Activated CD4-positive, alpha-beta T cell treated with anti-CD3 and anti-CD28 coated beads, Interleukin-2, amount 10 ng/mL, durations not matched to agents 24 days and 14 days (primary cell): ENCODE data around the gene CSTA. TPM values are rescaled to one million over a fixed set of nuclear protein-coding genes. Genes with fewer than 3 reads are reported as not detected.
"Not testable (repeated sequence)": the region's sequence is repeated elsewhere in the genome, so short reads cannot be mapped to it uniquely, and the experiment has no call there.

Experiments used
- DNase-seq: peaks from one replicate; pipeline ENCODE4 v3.0.0; 2022
- H3K27ac Mint-ChIP-seq: one replicate; pipeline ENCODE4 v1.8.0; 2022; ENCODE audit warnings: mild to moderate bottlenecking, mixed read lengths
- H3K27me3 Mint-ChIP-seq: one replicate; pipeline ENCODE4 v1.8.0; 2022; ENCODE audit warnings: mixed read lengths
- H3K36me3 Mint-ChIP-seq: one replicate; pipeline ENCODE4 v1.8.0; 2022; ENCODE audit warnings: low read depth, mild to moderate bottlenecking, mixed read lengths
- H3K4me1 Mint-ChIP-seq: one replicate; pipeline ENCODE4 v1.8.0; 2021; ENCODE audit warnings: mixed read lengths
- H3K4me3 Mint-ChIP-seq: one replicate; pipeline ENCODE4 v1.8.0; 2022; ENCODE audit warnings: mild to moderate bottlenecking, moderate library complexity, mixed read lengths
- H3K9me3 Mint-ChIP-seq: one replicate; pipeline ENCODE4 v1.8.0; 2021; ENCODE audit warnings: mixed read lengths
- intact Hi-C: fragments of 100-400 bp; cut with micrococcal nuclease; formaldehyde crosslinking; loops from one replicate; pipeline ENCODE4 v1.15.1; 2023
- total RNA-seq: library from RNA; stranded (reverse); gene quantifications from 2 replicates; pipeline ENCODE4 v1.2.3, GENCODE V29; 2022

The CSTA gene
- total RNA-seq, 1 donor from 2014 or later, result not detected

DNA sequence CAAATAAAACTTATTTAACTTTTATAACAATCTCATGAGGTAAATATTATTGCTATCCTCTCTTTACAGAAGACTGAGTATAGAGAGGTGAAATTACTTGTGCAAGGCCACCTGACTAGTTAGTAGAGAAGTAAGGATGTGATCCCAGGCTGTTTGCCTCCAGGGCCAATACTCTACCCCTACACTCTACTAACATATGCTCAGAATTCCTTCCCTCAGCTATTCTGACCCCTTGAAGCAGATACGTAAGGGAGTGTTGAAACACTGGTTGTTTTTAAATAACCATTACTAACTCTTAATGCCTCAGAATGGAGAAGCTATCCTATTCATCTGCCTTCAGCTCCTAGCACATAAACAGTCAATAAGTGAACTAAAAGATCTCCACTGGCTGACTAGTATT is 24.1 kb downstream of the CSTA start:
- H3K4me1 Mint-ChIP-seq, result no peaks in the 10 kb centered on the region
- H3K27ac Mint-ChIP-seq, result no peak overlapping the region
- intact Hi-C loops, result no loop called here
- H3K27me3 Mint-ChIP-seq, result peaks cover 3% of the 10 kb centered on the region
- DNase-seq, result no peak
- H3K36me3 Mint-ChIP-seq, result no peaks in the 10 kb centered on the region
- H3K4me3 Mint-ChIP-seq, result no peak overlapping the region
- peaks cover 7% of the 10 kb centered on the region for H3K9me3 Mint-ChIP-seq

DNA sequence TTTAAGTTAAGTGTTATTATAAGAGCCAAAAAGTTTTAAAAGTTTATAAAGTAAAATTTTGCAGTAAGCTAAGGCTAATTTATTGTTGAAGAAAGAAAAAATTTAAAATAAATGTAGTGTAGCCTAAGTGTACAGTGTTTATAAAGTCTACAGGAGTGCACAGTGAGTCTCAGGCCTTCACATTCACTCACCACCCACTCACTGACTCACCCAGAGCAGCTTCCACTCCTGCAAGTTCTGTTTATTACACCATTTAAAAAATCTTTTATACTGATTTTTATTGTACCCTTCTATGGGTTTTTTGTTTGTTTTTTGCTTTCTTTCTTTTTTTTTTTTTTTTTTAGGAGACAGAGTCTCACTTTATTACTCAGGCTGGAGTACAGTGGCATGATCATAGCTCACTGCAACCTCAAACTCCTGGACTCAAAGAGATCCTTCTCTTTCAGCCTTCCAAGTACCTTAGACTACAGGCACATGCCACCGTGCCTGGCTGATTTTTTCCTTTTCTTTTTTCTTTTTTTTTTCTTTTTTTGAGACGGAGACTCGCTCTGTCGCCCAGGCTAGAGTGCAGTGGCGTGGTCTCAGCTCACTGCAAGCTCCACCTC is 25.9 kb downstream of the CSTA start:
- no peak for DNase-seq
- Mint-ChIP-seq H3K9me3 (peaks cover 3% of the 10 kb centered on the region), H3K36me3 (peaks cover 2% of the 10 kb centered on the region), H3K27ac (no peak overlapping the region), H3K4me3 (no peak overlapping the region), H3K4me1 (peaks cover 3% of the 10 kb centered on the region), H3K27me3 (no peaks in the 10 kb centered on the region)
- intact Hi-C loops, result no loop called here

GRCh38 chr3:122351612-122352011 is 26.6 kb downstream of the CSTA start:
- no peak overlapping the region for H3K4me3 Mint-ChIP-seq
- H3K4me1 Mint-ChIP-seq, result peaks cover 3% of the 10 kb centered on the region
- no peak for DNase-seq
- H3K27ac Mint-ChIP-seq, result no peak overlapping the region
- intact Hi-C loops, result no loop called here
- H3K27me3 Mint-ChIP-seq, result no peaks in the 10 kb centered on the region
- peaks cover 2% of the 10 kb centered on the region for H3K36me3 Mint-ChIP-seq
- peaks cover 3% of the 10 kb centered on the region for H3K9me3 Mint-ChIP-seq

- no peaks in the 10 kb centered on the region for H3K27me3 Mint-ChIP-seq
- no peak for DNase-seq
- peaks cover 5% of the 10 kb centered on the region for H3K36me3 Mint-ChIP-seq
- H3K4me3 Mint-ChIP-seq, result no peak overlapping the region
- H3K27ac Mint-ChIP-seq, result no peak overlapping the region
- H3K4me1 Mint-ChIP-seq, result peaks cover 3% of the 10 kb centered on the region
- intact Hi-C loops, result no loop called here
- H3K9me3 Mint-ChIP-seq, result no peaks in the 10 kb centered on the region
Observed at GRCh38 chr3:122353215-122353614, 28.2 kb downstream of the CSTA start.

DNA sequence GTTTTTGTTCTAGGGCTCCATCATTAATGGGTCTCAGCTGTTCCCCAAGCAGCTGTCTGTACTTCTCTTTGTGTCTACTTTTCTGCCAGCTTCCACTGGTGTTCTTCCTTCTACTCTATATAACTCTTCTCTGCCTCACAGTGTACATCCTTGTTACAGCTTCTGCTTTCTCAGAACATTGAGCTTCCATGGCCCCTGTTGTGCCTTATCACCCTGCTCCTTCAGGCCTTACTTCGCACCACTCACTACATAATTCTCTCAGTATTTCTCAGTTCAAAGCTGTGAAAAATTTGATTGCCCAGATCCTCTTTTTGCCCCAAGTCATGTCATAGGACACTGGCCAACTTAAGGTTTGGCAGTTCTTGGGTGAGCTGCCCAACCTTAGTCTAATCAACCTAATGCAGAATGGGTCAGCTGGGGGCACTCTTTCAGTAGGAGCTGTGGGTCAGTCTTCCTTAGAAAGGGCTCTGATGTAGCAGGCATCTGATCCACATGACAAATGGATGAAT is 28.9 kb downstream of the CSTA start:
- intact Hi-C loops, result no loop called here
- no peak overlapping the region for H3K4me3 Mint-ChIP-seq
- H3K36me3 Mint-ChIP-seq, result peaks cover 12% of the 10 kb centered on the region
- H3K4me1 Mint-ChIP-seq, result peaks cover 7% of the 10 kb centered on the region
- no peaks in the 10 kb centered on the region for H3K27me3 Mint-ChIP-seq
- no peak overlapping the region for H3K27ac Mint-ChIP-seq
- H3K9me3 Mint-ChIP-seq, result no peaks in the 10 kb centered on the region
- no peak for DNase-seq

GRCh38 chr3:122355612-122356011 is 30.6 kb downstream of the CSTA start:
- H3K36me3 Mint-ChIP-seq, result peaks cover 14% of the 10 kb centered on the region
- no peaks in the 10 kb centered on the region for H3K27me3 Mint-ChIP-seq
- intact Hi-C loops, result no loop called here
- H3K4me1 Mint-ChIP-seq, result peaks cover 7% of the 10 kb centered on the region
- H3K27ac Mint-ChIP-seq, result no peak overlapping the region
- no peak for DNase-seq
- no peaks in the 10 kb centered on the region for H3K9me3 Mint-ChIP-seq
- H3K4me3 Mint-ChIP-seq, result no peak overlapping the region

DNA sequence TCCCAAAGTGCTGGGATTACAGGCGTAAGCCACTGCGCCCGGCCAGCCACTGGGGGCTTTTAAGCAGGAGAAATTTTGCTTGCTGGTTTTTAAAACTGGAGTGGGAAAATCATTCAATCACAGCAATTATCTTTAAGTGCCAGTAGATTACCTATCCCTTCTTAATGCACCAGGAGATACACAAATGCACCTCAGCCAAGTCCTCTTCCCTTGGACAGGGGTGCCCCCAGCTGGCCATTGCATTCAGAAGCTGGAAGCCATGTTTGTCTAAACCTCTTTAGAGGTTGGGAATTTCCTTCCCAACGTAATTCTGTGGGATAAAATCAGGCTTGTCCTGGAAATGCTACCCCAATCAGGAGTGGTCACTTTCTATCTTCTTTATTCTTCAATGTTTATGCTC is 31.4 kb downstream of the CSTA start:
- peak; percentile 77 for DNase-seq
- intact Hi-C loops, result no loop called here
- Mint-ChIP-seq H3K27me3 (no peaks in the 10 kb centered on the region), H3K9me3 (no peaks in the 10 kb centered on the region), H3K4me1 (peaks cover 7% of the 10 kb centered on the region), H3K27ac (no peak overlapping the region), H3K4me3 (no peak overlapping the region), H3K36me3 (peaks cover 15% of the 10 kb centered on the region)

DNA sequence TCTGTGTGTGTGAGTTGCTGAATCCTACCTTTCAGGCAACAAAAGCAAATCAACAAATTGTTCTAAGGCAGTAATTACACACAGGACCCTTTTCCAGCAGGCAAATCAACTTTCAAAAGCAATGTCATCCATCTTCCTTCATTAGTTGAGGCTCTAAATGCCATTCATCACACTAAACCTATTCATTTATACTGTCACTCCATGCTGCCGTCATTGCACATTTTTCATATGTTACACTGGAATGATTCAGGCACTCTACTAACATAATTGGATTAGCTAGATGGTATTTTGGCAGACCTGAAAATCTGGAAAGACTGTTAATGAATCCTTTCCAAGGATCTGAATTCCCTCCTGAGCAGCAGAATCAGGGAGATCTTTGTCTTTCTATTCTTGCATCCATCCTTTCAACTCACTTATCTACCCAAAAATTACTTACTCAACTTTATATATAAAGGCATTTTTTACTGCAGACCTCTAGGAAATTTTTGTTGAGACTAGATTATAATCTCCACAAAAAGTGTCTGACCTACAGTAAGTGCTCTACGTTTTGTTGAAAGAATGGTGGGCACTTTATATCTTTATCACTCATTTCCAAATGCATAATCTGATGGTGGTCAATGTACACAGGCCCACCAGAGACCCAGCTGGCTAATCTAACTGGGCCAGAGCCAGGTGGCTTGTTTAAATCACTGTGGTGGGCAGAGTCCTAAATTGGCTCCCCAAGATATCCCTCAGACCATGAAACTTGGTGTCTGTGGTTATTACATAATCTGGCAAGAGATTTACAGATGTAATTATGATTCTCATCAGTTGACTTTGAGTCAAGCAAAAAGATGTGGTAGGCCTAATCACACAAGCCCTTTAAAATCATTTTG is 33.0 kb downstream of the CSTA start:
- no peak overlapping the region for H3K4me3 Mint-ChIP-seq
- peaks cover 22% of the 10 kb centered on the region for H3K36me3 Mint-ChIP-seq
- H3K27me3 Mint-ChIP-seq, result no peaks in the 10 kb centered on the region
- H3K4me1 Mint-ChIP-seq, result peaks cover 8% of the 10 kb centered on the region
- intact Hi-C loops, result no loop called here
- no peak for DNase-seq
- H3K9me3 Mint-ChIP-seq, result no peaks in the 10 kb centered on the region
- no peak overlapping the region for H3K27ac Mint-ChIP-seq

- intact Hi-C loops, result no loop called here
- Mint-ChIP-seq H3K36me3 (peaks cover 26% of the 10 kb centered on the region), H3K9me3 (no peaks in the 10 kb centered on the region), H3K4me1 (peaks cover 10% of the 10 kb centered on the region), H3K4me3 (no peak overlapping the region), H3K27me3 (no peaks in the 10 kb centered on the region), H3K27ac (no peak overlapping the region)
- no peak for DNase-seq
Observed at GRCh38 chr3:122358703-122359032, 33.6 kb downstream of the CSTA start.

DNA sequence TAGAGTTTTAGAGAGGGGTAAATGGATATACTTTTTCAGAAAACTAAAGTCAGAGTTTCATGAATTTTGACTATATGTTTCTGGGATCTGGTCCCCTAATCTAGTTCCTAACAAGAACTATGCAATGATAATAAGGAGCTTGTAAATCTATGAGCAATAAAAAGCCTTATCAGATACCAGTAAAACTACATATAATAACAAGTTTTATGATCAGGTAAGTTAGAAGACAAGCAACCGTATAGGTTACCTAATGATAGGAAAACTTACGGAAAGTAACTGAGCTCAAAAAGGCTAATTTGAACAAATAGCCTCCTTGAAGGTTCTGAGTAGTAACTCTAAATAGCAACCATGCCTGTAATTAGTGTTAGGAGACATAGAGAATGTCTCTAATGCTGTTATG is 37.0 kb downstream of the CSTA start:
- no peak overlapping the region for H3K4me3 Mint-ChIP-seq

DNA sequence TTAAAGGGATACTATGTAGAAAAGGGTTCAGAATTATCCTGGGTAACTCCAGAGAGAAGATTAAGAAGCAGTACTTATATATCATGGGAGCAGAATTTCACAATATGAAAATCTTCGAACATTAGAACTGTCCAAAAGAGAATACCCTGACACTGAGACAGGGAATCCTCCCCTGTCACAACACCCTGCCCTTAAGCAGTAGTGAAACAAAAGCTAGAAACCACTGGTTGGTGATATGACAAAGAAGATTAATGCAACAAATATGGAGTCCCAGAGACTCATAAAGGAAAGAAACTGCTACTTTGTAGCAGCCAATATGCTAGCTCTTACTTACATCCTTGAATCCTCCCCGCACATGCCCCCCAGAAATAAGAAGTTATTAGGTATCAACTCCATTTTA is 39.4 kb downstream of the CSTA start:
- no peaks in the 10 kb centered on the region for H3K27me3 Mint-ChIP-seq
- intact Hi-C loops, result loop anchor here (2.0 kb wide), 1 partner anchor 66 kb away; no protein-coding TSS in a partner anchor
- H3K4me1 Mint-ChIP-seq, result peaks cover 33% of the 10 kb centered on the region
- no peak for DNase-seq
- H3K9me3 Mint-ChIP-seq, result no peaks in the 10 kb centered on the region
- peak overlapping the region; percentile 14 for H3K4me3 Mint-ChIP-seq
- peak overlapping the region; percentile 95 for H3K27ac Mint-ChIP-seq
- peaks cover 48% of the 10 kb centered on the region for H3K36me3 Mint-ChIP-seq

More for the DNA sequence above, 37.0 kb downstream of the CSTA start:
- H3K36me3 Mint-ChIP-seq, result peaks cover 46% of the 10 kb centered on the region
- peaks cover 31% of the 10 kb centered on the region for H3K4me1 Mint-ChIP-seq
- H3K27ac Mint-ChIP-seq, result no peak overlapping the region
- intact Hi-C loops, result no loop called here
- no peaks in the 10 kb centered on the region for H3K9me3 Mint-ChIP-seq
- DNase-seq, result no peak
- no peaks in the 10 kb centered on the region for H3K27me3 Mint-ChIP-seq

DNA sequence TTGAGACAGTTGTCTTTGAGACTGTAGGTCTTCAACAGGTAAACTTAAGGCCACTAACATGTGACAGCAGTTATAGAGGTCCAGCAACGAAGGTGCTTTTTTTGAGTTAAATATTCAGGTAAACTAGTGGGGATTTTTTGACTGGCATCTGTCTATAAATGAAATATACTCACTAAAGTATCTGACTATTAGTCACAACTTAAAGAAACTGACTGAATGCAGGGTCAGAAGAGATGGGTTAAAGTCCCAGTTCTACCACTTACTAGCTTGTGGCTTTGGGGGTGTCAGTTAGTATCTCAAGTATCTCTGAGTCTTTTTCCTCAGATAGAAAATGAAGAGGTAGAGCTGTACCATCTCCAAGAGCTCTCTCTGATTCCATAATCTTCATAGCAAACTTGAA is 40.0 kb downstream of the CSTA start:
- Mint-ChIP-seq H3K9me3 (no peaks in the 10 kb centered on the region), H3K4me1 (peaks cover 33% of the 10 kb centered on the region), H3K27me3 (no peaks in the 10 kb centered on the region), H3K27ac (peak overlapping the region; percentile 95), H3K4me3 (peak overlapping the region; percentile 30), H3K36me3 (peaks cover 49% of the 10 kb centered on the region)
- intact Hi-C loops, result loop anchor here (1.0 to 5.0 kb wide), 7 partner anchors 18 to 818 kb away; partner anchors contain the start of genes MIX23 and POLQ
- DNase-seq, result no peak

DNA sequence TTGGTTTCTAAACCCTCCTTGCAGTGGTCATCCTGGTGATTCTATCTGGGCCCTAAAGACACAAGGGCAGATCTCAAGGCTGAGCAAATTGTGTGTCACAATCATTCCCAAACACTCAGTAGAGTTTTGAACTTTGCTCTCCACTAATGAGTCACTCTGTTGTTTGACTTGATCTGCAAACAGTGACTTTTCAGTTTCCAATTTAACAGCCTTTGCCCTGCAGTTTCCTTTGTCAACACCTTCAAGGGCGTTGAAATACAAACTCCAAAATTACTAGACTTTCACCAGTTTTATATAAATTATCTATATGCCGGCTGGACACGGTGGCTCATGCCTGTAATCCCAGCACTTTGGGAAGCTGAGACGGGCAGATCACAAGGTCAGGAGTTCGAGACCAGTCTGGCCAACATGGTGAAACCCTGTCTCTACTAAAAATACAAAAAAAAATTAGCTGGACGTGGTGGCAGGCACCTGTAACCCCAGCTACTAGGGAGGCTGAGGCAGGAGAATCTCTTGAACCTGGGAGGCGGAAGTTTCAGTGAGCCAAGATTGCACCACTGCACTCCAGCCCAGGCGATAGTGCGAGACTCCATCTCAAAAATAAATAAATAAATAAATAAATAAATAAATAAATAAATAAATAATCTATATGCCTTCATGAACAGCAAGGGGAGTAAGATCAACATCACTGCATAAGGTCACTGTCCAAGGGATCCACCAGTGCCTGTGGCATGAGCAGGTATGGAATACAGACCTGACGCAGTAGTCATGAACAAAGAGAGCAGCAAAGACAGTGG is 40.7 kb downstream of the CSTA start:
- H3K27ac Mint-ChIP-seq, result peak overlapping the region; percentile 95
- H3K4me1 Mint-ChIP-seq, result peaks cover 33% of the 10 kb centered on the region
- H3K36me3 Mint-ChIP-seq, result peaks cover 47% of the 10 kb centered on the region
- intact Hi-C loops, result loop anchor here (1.0 to 5.0 kb wide), 7 partner anchors 18 to 818 kb away; partner anchors contain the start of genes MIX23 and POLQ
- H3K27me3 Mint-ChIP-seq, H3K9me3 Mint-ChIP-seq: not testable (repeated sequence)
- peak overlapping the region; percentile 30 for H3K4me3 Mint-ChIP-seq
- DNase-seq, result peak; percentile 68

DNA sequence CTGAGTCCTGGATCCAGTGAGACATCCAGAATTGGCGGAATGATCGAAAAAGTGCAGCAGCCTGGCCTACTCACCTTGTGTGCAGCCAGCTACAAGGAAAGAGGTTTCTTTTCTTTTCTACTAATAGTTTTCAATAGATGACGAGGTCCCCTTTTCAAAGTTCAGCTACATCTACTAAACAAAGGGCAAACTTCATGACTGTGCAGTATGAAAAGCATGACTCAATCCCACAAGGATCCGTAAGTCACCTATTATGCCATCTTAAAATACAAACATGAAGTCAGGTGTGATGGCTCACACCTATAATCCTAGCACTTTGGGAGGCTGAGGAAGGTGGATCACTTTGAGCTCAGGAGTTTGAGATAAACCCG is 41.3 kb downstream of the CSTA start:
- H3K4me3 Mint-ChIP-seq, result no peak overlapping the region
- H3K27ac Mint-ChIP-seq, result peak overlapping the region; percentile 18
- H3K36me3 Mint-ChIP-seq, result peaks cover 50% of the 10 kb centered on the region
- no peaks in the 10 kb centered on the region for H3K27me3 Mint-ChIP-seq
- peaks cover 34% of the 10 kb centered on the region for H3K4me1 Mint-ChIP-seq
- no peak for DNase-seq
- H3K9me3 Mint-ChIP-seq, result no peaks in the 10 kb centered on the region
- intact Hi-C loops, result loop anchor here (5.0 kb wide), 2 partner anchors 109 to 819 kb away; partner anchors contain the start of gene POLQ
